GM18951 (cell line): ENCODE results near the gene RUSC2.

Experiments used
- POLR2A ChIP-seq: IDR thresholded peaks from 4 replicates; pipeline ENCODE4 v1.6.1; 2011; ENCODE audit warnings: mild to moderate bottlenecking; ENCODE audit not compliant: insufficient read length, insufficient read depth; ENCODE audit errors: extremely low read depth
- in situ Hi-C: fragments of 300-500 bp; cut with MboI; formaldehyde crosslinking; loops from one replicate; pipeline ENCODE4 v1.12.0; 2022; ENCODE audit warnings: low sequenced_read_pairs, mixed read lengths, inconsistent platforms; ENCODE audit not compliant: unreplicated experiment

Gene RUSC2, protein sequence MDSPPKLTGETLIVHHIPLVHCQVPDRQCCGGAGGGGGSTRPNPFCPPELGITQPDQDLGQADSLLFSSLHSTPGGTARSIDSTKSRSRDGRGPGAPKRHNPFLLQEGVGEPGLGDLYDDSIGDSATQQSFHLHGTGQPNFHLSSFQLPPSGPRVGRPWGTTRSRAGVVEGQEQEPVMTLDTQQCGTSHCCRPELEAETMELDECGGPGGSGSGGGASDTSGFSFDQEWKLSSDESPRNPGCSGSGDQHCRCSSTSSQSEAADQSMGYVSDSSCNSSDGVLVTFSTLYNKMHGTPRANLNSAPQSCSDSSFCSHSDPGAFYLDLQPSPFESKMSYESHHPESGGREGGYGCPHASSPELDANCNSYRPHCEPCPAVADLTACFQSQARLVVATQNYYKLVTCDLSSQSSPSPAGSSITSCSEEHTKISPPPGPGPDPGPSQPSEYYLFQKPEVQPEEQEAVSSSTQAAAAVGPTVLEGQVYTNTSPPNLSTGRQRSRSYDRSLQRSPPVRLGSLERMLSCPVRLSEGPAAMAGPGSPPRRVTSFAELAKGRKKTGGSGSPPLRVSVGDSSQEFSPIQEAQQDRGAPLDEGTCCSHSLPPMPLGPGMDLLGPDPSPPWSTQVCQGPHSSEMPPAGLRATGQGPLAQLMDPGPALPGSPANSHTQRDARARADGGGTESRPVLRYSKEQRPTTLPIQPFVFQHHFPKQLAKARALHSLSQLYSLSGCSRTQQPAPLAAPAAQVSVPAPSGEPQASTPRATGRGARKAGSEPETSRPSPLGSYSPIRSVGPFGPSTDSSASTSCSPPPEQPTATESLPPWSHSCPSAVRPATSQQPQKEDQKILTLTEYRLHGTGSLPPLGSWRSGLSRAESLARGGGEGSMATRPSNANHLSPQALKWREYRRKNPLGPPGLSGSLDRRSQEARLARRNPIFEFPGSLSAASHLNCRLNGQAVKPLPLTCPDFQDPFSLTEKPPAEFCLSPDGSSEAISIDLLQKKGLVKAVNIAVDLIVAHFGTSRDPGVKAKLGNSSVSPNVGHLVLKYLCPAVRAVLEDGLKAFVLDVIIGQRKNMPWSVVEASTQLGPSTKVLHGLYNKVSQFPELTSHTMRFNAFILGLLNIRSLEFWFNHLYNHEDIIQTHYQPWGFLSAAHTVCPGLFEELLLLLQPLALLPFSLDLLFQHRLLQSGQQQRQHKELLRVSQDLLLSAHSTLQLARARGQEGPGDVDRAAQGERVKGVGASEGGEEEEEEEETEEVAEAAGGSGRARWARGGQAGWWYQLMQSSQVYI (N-terminal part only)

DNA sequence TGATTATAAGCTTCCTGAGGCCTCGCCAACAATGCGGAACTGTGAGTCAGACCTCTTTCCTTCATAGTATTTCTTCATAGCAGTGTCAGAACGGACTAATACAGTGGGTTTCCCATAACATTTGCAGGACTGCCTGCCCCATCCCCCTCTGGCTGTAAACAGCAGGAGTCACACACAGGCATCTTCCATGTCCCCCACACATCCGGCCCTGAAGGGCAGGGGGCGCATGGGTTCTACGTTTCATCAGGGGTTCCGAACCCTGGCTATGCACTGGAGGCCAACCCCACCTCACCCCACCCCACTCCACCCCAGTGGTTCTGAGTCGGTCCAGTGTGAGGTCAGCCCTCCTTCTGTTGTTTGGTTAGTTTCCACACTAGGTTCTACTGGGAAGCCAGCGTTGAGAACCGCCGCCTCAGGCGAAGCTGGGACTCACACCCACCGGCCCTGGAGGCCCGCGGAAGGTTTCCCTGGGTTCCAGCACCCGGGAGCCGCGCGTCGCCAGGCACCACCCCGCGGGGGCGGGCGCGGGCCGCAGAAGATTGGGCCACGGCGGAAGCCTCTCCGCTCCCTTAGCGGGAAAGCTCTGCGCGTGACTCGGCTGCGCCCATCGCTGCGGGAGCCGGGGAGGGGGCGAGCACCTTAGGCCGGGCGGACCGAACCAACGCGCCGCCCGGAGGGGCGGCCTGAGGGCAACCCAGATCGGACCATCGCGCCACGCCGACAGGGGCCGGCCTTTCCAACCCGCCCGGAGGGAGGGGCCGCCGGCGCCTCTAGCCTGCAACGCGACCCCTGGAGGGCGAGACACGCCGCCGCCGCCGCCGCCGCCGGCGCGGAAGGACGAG lies at the start of gene RUSC2:
TSS of gene RUSC2 (plus strand) at position 799 of the 842 bp plus-strand sequence. CDS start 56,411 bp downstream, outside the sequence.
- in situ Hi-C loops: no loop called here
- no peak for TF ChIP-seq POLR2A

DNA sequence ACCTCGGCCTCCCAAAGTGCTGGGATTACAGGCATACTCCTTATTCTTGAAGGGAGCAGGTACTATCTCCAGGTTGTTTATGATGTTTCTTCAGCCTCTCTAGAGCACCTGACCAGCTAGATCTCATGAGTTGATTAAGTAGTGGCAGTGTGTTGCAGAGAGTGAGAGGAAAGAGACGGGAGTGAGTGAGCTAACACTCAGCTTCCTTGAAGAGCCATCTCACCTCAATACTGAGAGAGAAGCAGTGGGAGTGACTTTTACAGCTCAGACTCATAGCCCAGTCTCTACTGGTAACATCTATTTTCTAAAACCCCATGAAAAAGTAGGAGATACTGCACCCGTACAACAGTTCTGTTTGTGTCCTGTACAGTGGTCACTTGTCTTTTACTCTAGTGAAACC lies 43.9 kb upstream of the RUSC2 start:
- TF ChIP-seq POLR2A: no peak
- in situ Hi-C loops: no loop called here

DNA sequence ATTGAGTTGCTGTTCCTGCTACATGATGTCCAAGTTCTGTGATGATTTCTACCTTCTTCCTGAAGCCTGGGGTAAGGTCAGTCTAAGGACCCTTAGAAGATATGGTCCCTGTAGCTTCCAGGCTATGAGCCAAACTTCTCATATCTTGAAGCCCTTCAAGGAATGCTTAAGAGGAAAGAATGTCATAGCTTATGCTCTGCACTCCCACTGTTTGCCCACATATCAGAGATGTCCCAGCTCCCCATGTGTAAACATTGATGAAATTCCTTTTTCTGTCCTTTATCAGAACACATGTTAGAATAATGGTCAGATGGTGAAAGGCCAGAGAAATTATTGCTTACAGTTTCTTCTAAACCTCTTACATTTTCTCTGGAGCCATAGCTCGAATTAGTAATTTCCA lies 41.4 kb upstream of the RUSC2 start:
- TF ChIP-seq POLR2A: no peak
- in situ Hi-C loops: no loop called here

DNA sequence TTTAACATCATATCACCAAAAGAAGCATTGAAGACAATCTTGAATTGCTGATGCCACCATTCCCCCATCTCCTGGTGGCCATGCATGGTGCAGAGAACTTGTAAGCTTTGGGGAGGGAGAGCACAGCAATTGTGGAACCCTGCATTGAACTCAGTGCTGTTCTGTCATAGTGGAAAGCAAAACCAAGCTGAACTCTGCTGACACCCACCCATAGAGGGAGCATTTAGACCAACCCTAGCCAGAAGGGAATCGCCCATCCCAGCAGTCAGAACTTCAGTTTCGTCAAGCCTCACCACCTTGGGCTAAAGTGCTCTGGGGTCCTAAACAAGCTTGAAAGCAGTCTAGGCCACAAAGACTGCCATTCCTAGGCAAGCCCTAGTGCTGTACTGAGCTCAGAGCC lies 37.4 kb upstream of the RUSC2 start:
- in situ Hi-C loops: no loop called here
- no peak for TF ChIP-seq POLR2A

DNA sequence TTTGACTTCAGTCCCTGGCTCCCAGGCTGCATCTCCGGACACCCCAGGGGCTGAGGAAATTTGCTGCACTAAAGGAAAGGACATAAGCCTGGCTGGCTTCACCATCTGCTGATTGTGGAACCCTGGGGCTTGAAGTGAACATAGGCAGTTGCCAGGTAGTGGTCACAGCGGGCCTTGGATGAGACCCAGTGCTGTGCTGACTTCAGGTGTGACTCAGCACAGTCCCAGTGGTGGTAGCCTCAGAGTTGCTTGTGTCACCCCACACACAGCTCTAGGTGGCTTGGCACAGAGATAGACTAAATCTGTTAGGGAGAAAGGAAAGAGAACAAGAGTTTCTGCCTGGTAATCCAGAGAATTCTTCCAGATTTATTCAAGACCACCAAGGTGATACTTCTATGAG lies 36.1 kb upstream of the RUSC2 start:
- TF ChIP-seq POLR2A: no peak

DNA sequence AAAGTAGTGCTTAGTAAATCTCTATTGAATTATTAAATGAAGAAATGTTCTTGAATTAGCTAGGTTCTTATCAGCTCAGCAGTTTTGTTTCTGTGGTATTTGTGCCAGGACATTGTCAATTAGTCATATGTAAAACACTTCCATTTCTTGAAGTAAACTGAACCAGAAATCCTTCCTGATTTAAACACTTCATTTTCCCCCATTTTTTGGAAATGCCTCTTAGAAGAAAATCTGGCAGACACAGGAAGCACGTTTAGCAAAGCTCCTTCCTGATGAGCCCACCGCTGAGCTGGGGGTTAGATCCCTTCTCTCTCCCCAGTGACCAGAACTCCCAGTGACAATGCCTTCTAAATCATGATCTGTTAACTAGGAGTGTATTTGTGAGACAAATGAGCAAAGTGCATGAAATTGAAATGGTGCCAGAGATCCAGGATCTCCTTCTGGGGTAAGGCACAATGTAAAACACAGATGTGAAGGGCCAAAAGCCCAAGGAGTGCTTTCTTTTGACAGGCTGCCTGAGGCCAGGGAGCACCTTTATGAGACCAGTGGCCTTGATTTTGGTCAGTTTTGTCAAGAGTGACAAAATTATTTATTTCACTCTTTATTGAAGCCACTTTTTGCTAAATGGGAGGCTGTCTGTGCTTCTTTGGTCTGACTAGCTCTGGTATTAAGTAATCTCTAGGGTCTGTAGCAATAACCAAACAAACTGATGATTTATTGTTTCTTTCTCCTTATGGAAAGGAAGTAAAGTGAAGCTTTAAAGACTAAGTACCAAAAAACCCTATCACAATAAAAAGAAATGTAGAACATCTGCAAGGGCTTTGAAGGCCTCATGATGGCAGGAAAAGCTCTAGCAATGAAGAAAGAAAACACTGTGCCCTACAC lies 25.5 kb upstream of the RUSC2 start:
- in situ Hi-C loops: no loop called here
- no peak for TF ChIP-seq POLR2A

More for the DNA sequence above, 36.1 kb upstream of the RUSC2 start:
- in situ Hi-C loops: no loop called here

DNA sequence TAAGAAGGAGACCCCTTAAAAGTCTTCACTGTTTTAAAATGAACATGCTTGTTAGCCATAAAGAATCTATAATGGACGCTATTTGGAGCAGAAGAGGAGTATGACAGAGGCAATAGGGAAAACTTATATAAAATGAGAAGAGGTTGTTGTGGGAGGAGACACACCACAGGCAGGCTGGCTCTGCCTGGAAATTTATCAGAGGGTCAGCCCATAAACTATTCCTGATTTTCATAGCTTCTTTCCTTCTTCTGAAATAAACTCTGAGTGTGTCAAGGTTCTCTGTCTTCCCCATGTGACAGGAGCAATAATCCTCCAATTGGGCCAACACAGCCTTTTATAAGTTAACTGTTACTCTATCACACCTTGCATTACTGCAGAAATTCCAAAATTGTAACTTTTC lies 19.6 kb upstream of the RUSC2 start:
- in situ Hi-C loops: no loop called here
- no peak for TF ChIP-seq POLR2A

DNA sequence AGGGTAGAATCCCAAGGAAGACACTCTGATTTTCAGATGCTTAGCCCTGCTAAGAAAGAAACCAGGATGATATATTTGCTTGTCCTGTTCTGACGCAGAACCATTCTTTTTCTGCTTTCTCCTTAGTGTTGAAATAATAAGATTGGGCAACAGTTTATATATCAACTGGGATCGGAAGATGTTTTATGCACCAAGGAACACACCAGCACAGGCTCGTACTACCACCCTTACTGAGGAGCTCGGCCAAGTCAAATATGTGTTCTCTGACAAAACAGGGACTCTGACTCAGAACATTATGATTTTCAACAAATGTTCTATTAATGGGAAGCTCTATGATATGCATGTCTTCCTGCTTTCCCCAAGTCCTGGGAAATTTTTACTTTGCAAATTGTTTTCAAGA lies 19.0 kb upstream of the RUSC2 start:
- no peak for TF ChIP-seq POLR2A
- in situ Hi-C loops: no loop called here

DNA sequence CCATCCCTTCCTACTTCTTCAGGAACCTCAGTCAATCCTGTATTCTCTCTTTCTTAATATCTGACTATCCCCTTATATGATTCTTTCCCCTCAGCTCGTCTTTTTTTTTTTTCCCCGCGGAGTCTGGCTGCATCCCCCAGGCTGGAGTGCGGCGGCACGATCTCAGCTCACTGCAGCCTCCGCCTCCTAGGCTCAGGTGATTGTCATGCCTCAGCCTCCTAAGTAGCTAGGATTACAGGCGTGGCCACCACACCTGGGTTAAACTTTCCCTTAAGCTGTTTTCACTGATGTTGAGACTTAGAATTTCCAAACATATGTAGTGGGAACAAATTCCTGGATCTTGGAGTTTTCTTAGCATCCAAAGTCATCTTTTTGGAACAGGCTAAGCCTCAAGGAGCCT lies 13.3 kb upstream of the RUSC2 start:
- no peak for TF ChIP-seq POLR2A
- in situ Hi-C loops: loop anchor here (5.0 kb wide), 1 partner anchor 359 kb away; the partner anchor contains the start of gene ATOSB

DNA sequence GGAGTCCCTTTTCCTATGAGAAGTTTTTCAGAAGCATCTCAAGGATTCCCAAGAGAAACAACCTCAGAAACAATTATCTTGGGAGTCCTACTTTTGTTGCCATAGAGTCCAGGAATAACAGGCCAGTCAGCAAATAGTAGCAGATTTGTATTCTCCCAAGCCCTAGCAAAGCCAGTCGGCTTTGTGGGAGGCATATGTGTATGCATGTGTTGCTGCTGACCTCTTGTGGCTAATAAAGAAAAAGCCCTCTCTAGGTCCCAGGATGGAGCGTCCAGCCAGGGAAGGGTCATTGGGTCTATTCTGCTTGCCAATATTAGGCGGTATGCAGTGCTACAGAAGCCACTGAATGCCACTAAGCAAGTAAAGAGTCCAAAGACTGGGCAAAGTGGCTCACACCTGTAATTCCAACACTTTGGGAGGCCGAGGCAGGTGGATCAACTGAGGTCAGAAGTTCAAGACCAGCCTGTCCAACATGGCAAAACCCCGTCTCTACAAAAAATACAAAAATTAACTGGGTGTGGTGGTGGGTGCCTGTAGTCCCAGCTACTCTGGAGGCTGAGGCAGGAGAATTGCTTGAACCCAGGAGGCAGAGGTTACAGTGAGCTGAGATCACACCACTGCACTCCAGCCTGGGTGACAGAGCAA lies 12.6 kb upstream of the RUSC2 start:
- in situ Hi-C loops: loop anchor here (5.0 kb wide), 1 partner anchor 360 kb away; the partner anchor contains the start of gene ATOSB

DNA sequence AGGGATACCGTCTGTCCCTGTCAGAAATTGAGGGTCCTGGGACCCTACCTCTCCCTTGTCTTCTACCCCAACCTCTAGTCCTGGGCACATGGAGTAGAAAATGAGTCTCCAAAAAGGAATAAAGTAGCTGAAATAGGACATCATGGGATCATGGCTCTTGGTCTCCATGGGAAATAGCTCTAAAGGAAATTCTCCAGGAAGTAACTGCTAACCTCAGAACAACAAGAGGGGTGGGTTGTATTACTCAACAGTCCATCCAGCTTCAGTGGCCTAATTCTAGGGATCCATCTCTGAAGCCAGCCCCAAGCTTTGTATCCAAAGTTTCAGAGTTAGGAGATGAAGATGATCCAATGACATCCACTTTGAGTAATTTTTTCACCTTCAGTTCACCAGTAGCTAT lies 11.0 kb upstream of the RUSC2 start:
- no peak for TF ChIP-seq POLR2A
- in situ Hi-C loops: loop anchor here (5.0 kb wide), 1 partner anchor 362 kb away; the partner anchor contains the start of gene ATOSB
